ENCODE data around the gene MAGI2. TPM values are rescaled to one million over a fixed set of nuclear protein-coding genes. Genes with fewer than 3 reads are reported as not detected.

The MAGI2 gene
- total RNA-seq, 1 donor from 2014 or later: 6.9 TPM

DNA sequence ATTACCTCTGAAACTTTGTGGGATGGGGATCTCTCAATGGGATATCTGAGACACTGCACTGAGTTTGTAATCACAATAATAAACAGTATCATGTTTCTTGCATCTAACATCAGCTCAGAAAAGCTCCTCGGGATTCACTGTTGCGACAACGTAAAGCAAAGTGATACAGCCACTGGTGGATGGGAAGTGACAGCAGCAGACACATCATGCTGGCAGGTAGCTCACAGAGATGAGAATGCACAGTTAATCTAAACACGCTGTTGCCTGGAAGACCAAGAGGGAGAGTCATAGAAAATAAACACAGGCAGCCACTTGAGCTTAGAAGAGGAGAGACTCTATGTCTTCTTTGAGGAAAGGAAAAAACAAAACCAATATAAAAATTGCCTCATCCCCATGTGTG, 513.8 kb downstream of the MAGI2 start:
- H3K4me3 ChIP-seq: no peak overlapping the region
- no peaks in the 10 kb centered on the region for H3K27me3 ChIP-seq
- no peaks in the 10 kb centered on the region for H3K36me3 ChIP-seq
- intact Hi-C loops (cut with DNase I): no loop called here
- TF ChIP-seq POLR2A (IDR thresholded peaks at IDR 0.05): no peak
- no peaks in the 10 kb centered on the region for H3K4me1 ChIP-seq
- DNase-seq (ENCODE audit: extremely low spot score in 2 of 2): no peak
- H3K27ac ChIP-seq: no peak overlapping the region
- no peaks in the 10 kb centered on the region for H3K9me3 ChIP-seq

DNA sequence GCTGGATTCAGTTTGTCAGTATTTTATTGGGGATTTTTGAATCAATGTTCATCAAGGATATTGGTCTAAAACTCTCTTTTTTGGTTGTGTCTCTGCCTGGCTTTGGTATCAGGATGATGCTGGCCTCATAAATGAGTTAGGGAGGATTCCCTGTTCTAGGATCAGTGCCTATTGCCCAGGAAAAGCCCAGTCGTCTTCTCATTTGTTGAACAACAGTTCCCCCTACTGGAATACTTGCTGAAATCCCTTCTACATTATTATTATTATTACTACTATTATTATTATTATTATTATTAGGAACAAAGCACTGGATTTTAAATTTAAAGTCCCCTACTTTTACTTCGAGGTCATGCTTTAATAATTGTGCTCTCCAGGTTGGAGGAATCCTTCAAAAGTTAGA, 528.9 kb downstream of the MAGI2 start:
- no peak for DNase-seq (ENCODE audit: extremely low spot score in 2 of 2)
- no peaks in the 10 kb centered on the region for H3K27me3 ChIP-seq
- no peak overlapping the region for H3K4me3 ChIP-seq
- intact Hi-C loops (cut with DNase I): no loop called here
- H3K27ac ChIP-seq: no peak overlapping the region
- no peaks in the 10 kb centered on the region for H3K36me3 ChIP-seq
- no peak for TF ChIP-seq POLR2AphosphoS5 (IDR thresholded peaks at IDR 0.05; ENCODE audit: insufficient read depth in 1 of 2, low read depth in 1 of 2)
- TF ChIP-seq POLR2A (IDR thresholded peaks at IDR 0.05): no peak
- TF ChIP-seq, protein P1, sequence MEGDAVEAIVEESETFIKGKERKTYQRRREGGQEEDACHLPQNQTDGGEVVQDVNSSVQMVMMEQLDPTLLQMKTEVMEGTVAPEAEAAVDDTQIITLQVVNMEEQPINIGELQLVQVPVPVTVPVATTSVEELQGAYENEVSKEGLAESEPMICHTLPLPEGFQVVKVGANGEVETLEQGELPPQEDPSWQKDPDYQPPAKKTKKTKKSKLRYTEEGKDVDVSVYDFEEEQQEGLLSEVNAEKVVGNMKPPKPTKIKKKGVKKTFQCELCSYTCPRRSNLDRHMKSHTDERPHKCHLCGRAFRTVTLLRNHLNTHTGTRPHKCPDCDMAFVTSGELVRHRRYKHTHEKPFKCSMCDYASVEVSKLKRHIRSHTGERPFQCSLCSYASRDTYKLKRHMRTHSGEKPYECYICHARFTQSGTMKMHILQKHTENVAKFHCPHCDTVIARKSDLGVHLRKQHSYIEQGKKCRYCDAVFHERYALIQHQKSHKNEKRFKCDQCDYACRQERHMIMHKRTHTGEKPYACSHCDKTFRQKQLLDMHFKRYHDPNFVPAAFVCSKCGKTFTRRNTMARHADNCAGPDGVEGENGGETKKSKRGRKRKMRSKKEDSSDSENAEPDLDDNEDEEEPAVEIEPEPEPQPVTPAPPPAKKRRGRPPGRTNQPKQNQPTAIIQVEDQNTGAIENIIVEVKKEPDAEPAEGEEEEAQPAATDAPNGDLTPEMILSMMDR (IDR thresholded peaks at IDR 0.05): peak in 1 of 3 experiments; percentile 7
- H3K4me1 ChIP-seq: no peaks in the 10 kb centered on the region
- no peaks in the 10 kb centered on the region for H3K9me3 ChIP-seq

DNA sequence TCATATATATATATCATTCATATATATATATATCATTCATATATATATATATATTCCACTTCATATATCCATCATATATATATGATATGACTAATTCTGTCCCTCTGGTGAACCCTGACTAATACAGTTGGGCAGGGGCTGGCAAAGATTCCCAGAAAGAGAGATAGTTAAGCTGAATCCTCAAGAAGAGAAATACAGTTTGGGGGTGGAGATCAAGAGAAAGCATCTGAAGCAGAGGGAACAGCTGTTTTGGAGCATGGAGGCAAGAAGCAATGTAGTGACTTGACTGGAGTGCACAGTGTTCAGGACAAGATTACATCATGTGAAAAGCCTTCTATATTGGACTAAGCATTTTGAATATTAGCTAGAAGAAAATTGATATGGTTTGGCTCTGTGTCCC, 540.7 kb downstream of the MAGI2 start:
- Histone ChIP-seq H3K4me3 (no peak overlapping the region), H3K36me3 (no peaks in the 10 kb centered on the region), H3K27me3 (no peaks in the 10 kb centered on the region), H3K4me1 (no peaks in the 10 kb centered on the region), H3K27ac (no peak overlapping the region), H3K9me3 (no peaks in the 10 kb centered on the region)
- DNase-seq (ENCODE audit: extremely low spot score in 2 of 2): no peak
- intact Hi-C loops (cut with DNase I): no loop called here
- TF ChIP-seq POLR2AphosphoS5 (IDR thresholded peaks at IDR 0.05; ENCODE audit: insufficient read depth in 1 of 2, low read depth in 1 of 2): no peak
- TF ChIP-seq, protein P1 (IDR thresholded peaks at IDR 0.05): no peak
- TF ChIP-seq POLR2A (IDR thresholded peaks at IDR 0.05): no peak

DNA sequence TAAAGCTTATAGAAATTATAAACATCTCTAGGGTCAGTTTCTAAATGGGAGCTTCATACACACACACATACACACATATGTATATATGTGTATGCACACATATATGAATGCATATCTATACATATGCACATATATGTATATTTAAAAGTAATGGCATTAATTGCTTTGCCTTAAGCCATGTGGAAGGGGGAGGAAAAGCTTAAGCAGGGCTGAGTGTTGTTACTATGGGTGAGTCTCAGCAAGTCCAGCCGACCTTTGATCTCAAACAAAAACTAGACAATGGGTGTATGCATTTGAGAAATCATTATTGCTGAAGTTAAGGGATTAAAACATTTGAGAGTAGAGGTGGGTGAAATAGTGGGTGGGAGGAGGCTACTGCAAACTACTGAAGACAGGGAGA, 546.7 kb downstream of the MAGI2 start:
- Histone ChIP-seq H3K4me1 (no peaks in the 10 kb centered on the region), H3K27ac (no peak overlapping the region), H3K27me3 (no peaks in the 10 kb centered on the region), H3K36me3 (no peaks in the 10 kb centered on the region), H3K9me3 (no peaks in the 10 kb centered on the region), H3K4me3 (no peak overlapping the region)
- TF ChIP-seq, protein P1 (IDR thresholded peaks at IDR 0.05): no peak
- no peak for TF ChIP-seq POLR2AphosphoS5 (IDR thresholded peaks at IDR 0.05; ENCODE audit: insufficient read depth in 1 of 2, low read depth in 1 of 2)
- TF ChIP-seq POLR2A (IDR thresholded peaks at IDR 0.05): no peak
- DNase-seq (ENCODE audit: extremely low spot score in 2 of 2): no peak
- intact Hi-C loops (cut with DNase I): no loop called here

DNA sequence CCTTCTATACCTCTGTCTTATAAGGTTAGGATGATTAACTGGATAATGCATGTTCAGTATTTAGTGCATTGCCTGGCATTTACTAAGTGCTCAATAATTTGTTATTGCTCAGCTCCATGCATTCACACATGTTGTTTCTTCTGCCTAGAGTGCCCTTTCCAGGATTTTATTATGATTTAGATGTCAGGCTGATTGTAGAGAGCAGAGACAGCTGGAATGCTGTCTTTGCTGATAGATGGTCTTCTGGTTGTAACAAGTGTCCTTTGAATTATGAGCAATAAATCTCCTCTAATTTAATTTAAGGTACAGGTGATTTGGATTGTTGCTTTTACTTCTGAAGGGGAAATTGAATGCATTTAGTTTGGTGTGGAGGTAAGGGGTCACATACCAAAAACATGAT, 548.0 kb downstream of the MAGI2 start:
- Histone ChIP-seq H3K27me3 (no peaks in the 10 kb centered on the region), H3K4me1 (no peaks in the 10 kb centered on the region), H3K36me3 (no peaks in the 10 kb centered on the region), H3K9me3 (no peaks in the 10 kb centered on the region), H3K27ac (no peak overlapping the region), H3K4me3 (no peak overlapping the region)
- DNase-seq (ENCODE audit: extremely low spot score in 2 of 2): no peak
- intact Hi-C loops (cut with DNase I): no loop called here
- no peak for TF ChIP-seq POLR2A (IDR thresholded peaks at IDR 0.05)
- TF ChIP-seq POLR2AphosphoS5 (IDR thresholded peaks at IDR 0.05; ENCODE audit: insufficient read depth in 1 of 2, low read depth in 1 of 2): no peak
- TF ChIP-seq, protein P1 (IDR thresholded peaks at IDR 0.05): no peak

DNA sequence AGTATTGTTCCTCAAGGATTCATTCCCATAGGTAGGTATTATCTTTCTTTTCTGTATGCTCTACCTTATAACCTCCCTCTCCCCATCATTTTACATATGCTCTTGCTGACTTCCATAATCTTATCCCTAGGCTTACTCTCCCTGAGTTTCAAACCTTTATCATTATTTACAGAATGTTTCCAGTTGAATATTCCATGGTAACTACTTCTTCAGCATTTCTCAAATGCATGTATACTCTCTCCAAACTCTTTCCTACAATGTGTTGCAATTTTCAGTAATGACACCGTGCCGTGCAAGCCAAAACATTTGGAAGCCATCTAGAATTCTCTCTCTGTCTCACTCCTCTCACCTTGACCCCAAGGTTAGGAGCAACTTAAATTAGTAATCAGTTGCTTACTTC, 548.5 kb downstream of the MAGI2 start:
- H3K4me3 ChIP-seq: no peak overlapping the region
- TF ChIP-seq POLR2A (IDR thresholded peaks at IDR 0.05) (no peak), POLR2AphosphoS5 (IDR thresholded peaks at IDR 0.05; ENCODE audit: insufficient read depth in 1 of 2, low read depth in 1 of 2) (no peak)
- TF ChIP-seq, protein P1 (IDR thresholded peaks at IDR 0.05): no peak
- DNase-seq (ENCODE audit: extremely low spot score in 2 of 2): no peak
- H3K9me3 ChIP-seq: no peaks in the 10 kb centered on the region
- no peaks in the 10 kb centered on the region for H3K4me1 ChIP-seq
- no peak overlapping the region for H3K27ac ChIP-seq
- no peaks in the 10 kb centered on the region for H3K36me3 ChIP-seq
- no peaks in the 10 kb centered on the region for H3K27me3 ChIP-seq
- intact Hi-C loops (cut with DNase I): no loop called here
